CD4-positive, alpha-beta memory T cell (primary cell): Measurements from ENCODE around the gene ACP4. TPM values are rescaled to one million over a fixed set of nuclear protein-coding genes. Genes with fewer than 3 reads are reported as not detected.

ENCODE experiments used
- CTCF ChIA-PET: fragments of 350-600 bp; sonication (Branson Sonifier 250); formaldehyde crosslinking; loops from one replicate; lab custom pipeline; 2021; ENCODE audit warnings: inconsistent platforms; ENCODE audit not compliant: partially characterized antibody; lab: Charles Lee
- POLR2A ChIA-PET: fragments of 350-600 bp; sonication (Branson Sonifier 250); formaldehyde crosslinking; loops from one replicate; lab custom pipeline; 2021; ENCODE audit not compliant: partially characterized antibody; lab: Charles Lee
- DNase-seq, 5 donors: peaks; one replicate each; pipeline versions ENCODE4 v3.0.0 to v3.0.0-alpha.2; 2020 to 2022; ENCODE audit warnings: mixed read lengths in 1 of 5
- H3K27ac ChIP-seq: one replicate; pipeline ENCODE4 v1.7.0; 2013; ENCODE audit warnings: low read depth, low read length
- H3K27me3 ChIP-seq: 2 replicates; pipeline ENCODE4 v1.7.0; 2013; ENCODE audit warnings: mild to moderate bottlenecking, low read length, moderate library complexity; ENCODE audit not compliant: insufficient read depth
- H3K36me3 ChIP-seq: 2 replicates; pipeline ENCODE4 v1.7.0; 2013; ENCODE audit warnings: mild to moderate bottlenecking, low read length, moderate library complexity; ENCODE audit not compliant: insufficient read depth
- H3K4me1 ChIP-seq: 2 replicates; pipeline ENCODE4 v1.7.0; 2013; ENCODE audit warnings: mild to moderate bottlenecking, low read length, moderate library complexity; ENCODE audit not compliant: insufficient read depth
- H3K4me3 ChIP-seq, 2 donors: one replicate each; pipeline ENCODE4 v1.7.0; 2013; ENCODE audit warnings: low read length in 2 of 2, mild to moderate bottlenecking in 1 of 2
- H3K9me3 ChIP-seq, 2 donors: one replicate each; pipeline ENCODE4 v1.7.0; 2013; ENCODE audit warnings: low read length in 2 of 2, control low read depth in 1 of 2; ENCODE audit not compliant: control insufficient read depth in 1 of 2
- H3K27ac Mint-ChIP-seq, 7 donors: one replicate each; pipeline ENCODE4 v1.8.0; 2020 to 2021; ENCODE audit warnings: mixed read lengths in 7 of 7, mild to moderate bottlenecking in 6 of 7, inconsistent platforms in 3 of 7, moderate library complexity in 3 of 7
- H3K27me3 Mint-ChIP-seq, 2 donors: one replicate each; pipeline ENCODE4 v1.8.0; 2020 to 2021; ENCODE audit warnings: mixed read lengths in 2 of 2
- H3K36me3 Mint-ChIP-seq, 2 donors: one replicate each; pipeline ENCODE4 v1.8.0; 2020 to 2021; ENCODE audit warnings: mixed read lengths in 2 of 2, inconsistent platforms in 1 of 2, mild to moderate bottlenecking in 1 of 2
- H3K4me1 Mint-ChIP-seq, 4 donors: one replicate each; pipeline ENCODE4 v1.8.0; 2020 to 2021; ENCODE audit warnings: mixed read lengths in 4 of 4, mild to moderate bottlenecking in 1 of 4
- H3K4me3 Mint-ChIP-seq, 8 donors: one replicate each; pipeline ENCODE4 v1.8.0; 2020 to 2021; ENCODE audit warnings: mixed read lengths in 8 of 8, mild to moderate bottlenecking in 7 of 8, moderate library complexity in 6 of 8, inconsistent platforms in 3 of 8
- H3K9me3 Mint-ChIP-seq, 8 donors: one replicate each; pipeline ENCODE4 v1.8.0; 2020 to 2021; ENCODE audit warnings: mixed read lengths in 8 of 8, mild to moderate bottlenecking in 5 of 8, inconsistent platforms in 3 of 8, moderate library complexity in 1 of 8
- intact Hi-C: fragments of 100-400 bp; cut with micrococcal nuclease; formaldehyde crosslinking; loops from one replicate; pipeline ENCODE4 v1.15.1; 2023
- polyA plus RNA-seq, 2 donors: library from polyadenylated mRNA; unstranded; fragments of 300-500 nt; fragmentation: Illumina TruSeq; gene quantifications; one replicate each; pipeline ENCODE4 v1.2.3, GENCODE V29; 2021
- total RNA-seq, 2 experiments: library from RNA; stranded (reverse); gene quantifications; one replicate each; pipeline ENCODE4 v1.2.3, GENCODE V29; 2021

Gene ACP4
- total and polyA plus RNA-seq, 4 experiments from 2014 or later = not detected

DNA sequence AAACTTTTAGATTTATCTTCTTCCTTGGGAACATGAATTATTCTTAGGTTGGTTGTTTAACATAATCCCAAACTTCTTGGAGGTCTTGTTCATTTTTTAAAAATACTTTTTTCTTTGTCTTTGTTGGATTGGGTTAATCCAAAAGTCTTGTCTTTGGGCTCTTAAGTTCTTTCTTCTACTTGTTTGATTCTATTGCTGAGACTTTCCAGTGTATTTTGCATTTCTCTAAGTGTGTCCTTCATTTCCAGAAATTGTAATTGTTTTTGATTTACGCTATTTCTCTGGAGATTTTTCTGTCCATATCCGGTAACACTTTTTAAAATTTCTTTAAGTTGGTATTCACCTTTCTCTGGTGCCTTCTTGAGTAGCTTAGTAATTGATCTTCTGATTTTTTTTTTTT lies 53.0 kb downstream of the ACP4 start:
- POLR2A ChIA-PET = no interaction called here
- no peak overlapping the region for H3K4me3 Mint-ChIP-seq

DNA sequence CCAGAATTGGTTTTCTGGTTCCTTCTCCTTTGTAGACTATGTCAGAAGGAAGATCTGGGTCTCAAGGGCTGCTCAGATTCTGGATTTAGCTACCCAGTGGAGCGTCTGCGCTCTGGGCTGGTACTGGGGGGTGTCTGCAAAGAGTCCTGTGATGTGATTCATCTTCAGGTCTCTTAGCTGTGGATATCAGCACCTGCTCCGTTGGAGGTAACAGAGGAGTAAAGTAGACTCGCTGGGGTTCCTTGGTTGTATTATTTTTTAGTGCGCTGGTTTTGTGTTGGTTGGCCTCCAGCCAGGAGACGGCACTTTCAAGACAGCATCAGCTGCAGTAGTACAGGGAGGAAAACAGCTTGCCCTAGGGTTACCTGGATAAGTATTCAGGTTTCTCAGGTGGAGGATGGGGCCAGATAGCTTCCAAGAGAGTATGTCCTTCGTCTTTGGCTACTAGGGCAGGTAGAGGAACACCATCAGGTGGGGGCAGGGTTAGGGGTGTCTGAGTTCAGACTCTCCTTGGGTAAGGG lies 53.5 kb downstream of the ACP4 start:
- Histone ChIP-seq H3K4me3 (no peak overlapping the region), H3K27ac (no peak overlapping the region), H3K4me1 (no peaks in the 10 kb centered on the region), H3K36me3 (no peaks in the 10 kb centered on the region), H3K9me3 (no peaks in the 10 kb centered on the region), H3K27me3 (no peaks in the 10 kb centered on the region)
- ChIA-PET POLR2A (no interaction called here), CTCF (no interaction called here)
- H3K9me3 Mint-ChIP-seq = peaks cover 0 to 36% (median 22%) of the 10 kb centered on the region in 8 donors
- no peaks in the 10 kb centered on the region for H3K4me1 Mint-ChIP-seq
- no peak overlapping the region for H3K4me3 Mint-ChIP-seq
- no peak for DNase-seq
- peaks cover 0 to 8% of the 10 kb centered on the region in 2 donors for H3K36me3 Mint-ChIP-seq
- H3K27ac Mint-ChIP-seq = no peak overlapping the region
- H3K27me3 Mint-ChIP-seq = peaks cover 16 to 21% of the 10 kb centered on the region in 2 donors
- intact Hi-C loops = no loop called here

More for the DNA sequence above, 53.0 kb downstream of the ACP4 start:
- DNase-seq = no peak
- no peaks in the 10 kb centered on the region for H3K4me1 ChIP-seq
- no peaks in the 10 kb centered on the region for H3K36me3 ChIP-seq
- H3K27ac ChIP-seq = no peak overlapping the region
- H3K36me3 Mint-ChIP-seq = peaks cover 0 to 8% of the 10 kb centered on the region in 2 donors
- no peak overlapping the region for H3K4me3 ChIP-seq
- intact Hi-C loops = no loop called here
- H3K27ac Mint-ChIP-seq = no peak overlapping the region
- CTCF ChIA-PET = no interaction called here
- H3K4me1 Mint-ChIP-seq = no peaks in the 10 kb centered on the region
- no peaks in the 10 kb centered on the region for H3K9me3 ChIP-seq
- H3K27me3 ChIP-seq = no peaks in the 10 kb centered on the region
- H3K9me3 Mint-ChIP-seq = peaks cover 0 to 36% (median 22%) of the 10 kb centered on the region in 8 donors
- H3K27me3 Mint-ChIP-seq = peaks cover 13 to 18% of the 10 kb centered on the region in 2 donors

DNA sequence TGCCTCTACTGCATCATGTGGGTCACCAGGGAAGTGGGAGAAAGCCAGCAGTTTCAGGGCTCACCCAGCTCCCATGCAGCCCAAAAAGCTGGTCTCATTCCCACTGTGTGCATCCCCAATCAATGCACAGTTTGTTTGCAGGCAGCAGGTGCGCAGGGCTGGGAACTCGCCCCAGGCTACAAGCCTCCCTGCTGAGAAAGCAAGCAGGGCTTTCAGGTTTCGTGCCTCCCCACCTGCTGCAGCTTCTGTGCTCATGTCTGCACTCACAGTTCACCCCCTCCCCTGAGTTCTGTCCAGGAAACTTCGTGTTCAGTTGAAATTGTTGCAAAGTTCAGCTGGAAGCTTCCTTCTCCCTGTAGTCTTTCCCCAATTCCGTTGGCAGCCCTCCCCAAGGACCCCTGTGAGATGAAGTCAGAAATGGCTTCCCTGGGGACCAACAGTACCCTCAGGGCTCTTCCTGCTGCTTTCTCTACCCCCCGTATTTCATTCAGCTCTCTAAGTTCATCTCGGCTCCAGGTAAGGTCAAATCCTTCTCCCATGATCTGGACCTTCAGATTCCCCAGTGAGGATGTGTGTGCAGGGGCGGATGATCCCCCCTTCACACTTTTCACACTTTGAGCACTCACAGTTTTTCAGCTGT lies 54.2 kb downstream of the ACP4 start:
- H3K9me3 Mint-ChIP-seq = peaks cover 0 to 36% (median 22%) of the 10 kb centered on the region in 8 donors
- no peaks in the 10 kb centered on the region for H3K4me1 Mint-ChIP-seq
- CTCF ChIA-PET = no interaction called here

More for the DNA sequence above, 54.2 kb downstream of the ACP4 start:
- no peak for DNase-seq
- Histone ChIP-seq H3K27ac (no peak overlapping the region), H3K27me3 (no peaks in the 10 kb centered on the region), H3K9me3 (no peaks in the 10 kb centered on the region), H3K4me1 (no peaks in the 10 kb centered on the region), H3K36me3 (no peaks in the 10 kb centered on the region), H3K4me3 (no peak overlapping the region)
- Mint-ChIP-seq H3K36me3 (peaks cover 0 to 8% of the 10 kb centered on the region in 2 donors), H3K27me3 (peaks cover 17 to 22% of the 10 kb centered on the region in 2 donors), H3K27ac (no peak overlapping the region), H3K4me3 (no peak overlapping the region)
- POLR2A ChIA-PET = no interaction called here
- intact Hi-C loops = no loop called here

Other genes with a start within 250 kb of the ACP4 start
- not detected for gene LRRC4B, start 222.0 kb upstream of the ACP4 start, total RNA-seq
- under 1 TPM in 1 of 2 donors, not detected in 1; 0.08 TPM for gene LRRC4B, start 222.0 kb upstream of the ACP4 start, polyA plus RNA-seq
- gene SYT3, start 150.5 kb upstream of the ACP4 start, total RNA-seq = not detected
- gene SYT3, start 150.5 kb upstream of the ACP4 start, polyA plus RNA-seq = under 1 TPM in 1 of 2 donors, not detected in 1; 0.09 TPM
- not detected for gene C19orf81, start 141.0 kb upstream of the ACP4 start, total RNA-seq
- not detected for gene C19orf81, start 141.0 kb upstream of the ACP4 start, polyA plus RNA-seq
- gene SHANK1, start 70.6 kb upstream of the ACP4 start, total RNA-seq = not detected
- gene SHANK1, start 70.6 kb upstream of the ACP4 start, polyA plus RNA-seq = not detected
- gene CLEC11A, start 67.1 kb upstream of the ACP4 start, total RNA-seq = 1 to 10 TPM in 1 of 2 experiments, under 1 TPM in 1; 0.78 to 1.2 TPM
- gene CLEC11A, start 67.1 kb upstream of the ACP4 start, polyA plus RNA-seq = under 1 TPM; 0.47 to 0.57 TPM
- gene GPR32, start 20.0 kb upstream of the ACP4 start, total RNA-seq = not detected
- gene GPR32, start 20.0 kb upstream of the ACP4 start, polyA plus RNA-seq = not detected
- gene KLK1, start 33.4 kb downstream of the ACP4 start, total RNA-seq = not detected
- not detected for gene KLK1, start 33.4 kb downstream of the ACP4 start, polyA plus RNA-seq
- gene KLK15, start 43.2 kb downstream of the ACP4 start, total RNA-seq = not detected
- gene KLK15, start 43.2 kb downstream of the ACP4 start, polyA plus RNA-seq = not detected
- gene KLK3, start 64.5 kb downstream of the ACP4 start, total RNA-seq = not detected
- not detected for gene KLK3, start 64.5 kb downstream of the ACP4 start, polyA plus RNA-seq
- not detected for gene KLK2, start 83.0 kb downstream of the ACP4 start, total RNA-seq
- not detected for gene KLK2, start 83.0 kb downstream of the ACP4 start, polyA plus RNA-seq
- gene KLK4, start 121.0 kb downstream of the ACP4 start, total RNA-seq = not detected
- gene KLK4, start 121.0 kb downstream of the ACP4 start, polyA plus RNA-seq = not detected
- gene KLK5, start 162.6 kb downstream of the ACP4 start, total RNA-seq = not detected
- not detected for gene KLK5, start 162.6 kb downstream of the ACP4 start, polyA plus RNA-seq
- gene KLK6, start 179.2 kb downstream of the ACP4 start, total RNA-seq = not detected
- gene KLK6, start 179.2 kb downstream of the ACP4 start, polyA plus RNA-seq = not detected
- not detected for gene KLK7, start 193.5 kb downstream of the ACP4 start, total RNA-seq
- gene KLK7, start 193.5 kb downstream of the ACP4 start, polyA plus RNA-seq = not detected
- gene KLK8, start 211.2 kb downstream of the ACP4 start, total RNA-seq = not detected
- gene KLK8, start 211.2 kb downstream of the ACP4 start, polyA plus RNA-seq = not detected
- gene KLK10, start 229.3 kb downstream of the ACP4 start, total RNA-seq = not detected
- gene KLK10, start 229.3 kb downstream of the ACP4 start, polyA plus RNA-seq = not detected
- gene KLK11, start 236.2 kb downstream of the ACP4 start, total RNA-seq = not detected
- gene KLK11, start 236.2 kb downstream of the ACP4 start, polyA plus RNA-seq = not detected
- gene KLK12, start 244.6 kb downstream of the ACP4 start, total RNA-seq = not detected
- not detected for gene KLK12, start 244.6 kb downstream of the ACP4 start, polyA plus RNA-seq